HCT116 (cell line): ENCODE measurements around the gene AGPAT2. TPM values are rescaled to one million over a fixed set of nuclear protein-coding genes. Genes with fewer than 3 reads are reported as not detected.

Experiments used
- ATAC-seq: fragments of 200-7000 bp; cut with Tn5 transposase; 2 replicates; pipeline ENCODE4 v1.9.1; 2020; ENCODE audit warnings: mild to moderate bottlenecking, moderate library complexity
- BruUV-seq: library from RNA; stranded (reverse); fragments of 400-500 nt; replicated peaks from 2 replicates; lab custom pipeline; 2021; lab: Mats Ljungman, UMichigan
- CTCF ChIA-PET: fragments of 300-600 bp; sonication (Branson Sonifier 250); formaldehyde crosslinking; loops from one replicate; lab custom pipeline; 2021; ENCODE audit warnings: antibody characterized with exemption; lab: Charles Lee
- POLR2A ChIA-PET: fragments of 300-600, 350-600 bp; sonication (Branson Sonifier 250); formaldehyde crosslinking; loops from one replicate; lab custom pipeline; 2021; ENCODE audit warnings: antibody characterized with exemption; lab: Charles Lee
- RAD21 ChIA-PET, 2 experiments: fragments of 300-600 bp; sonication (Branson Sonifier 250); formaldehyde crosslinking; loops; one replicate each; lab custom pipeline; 2023; ENCODE audit warnings: low total read pairs in 2 of 2; ENCODE audit not compliant: uncharacterized antibody in 2 of 2, unreplicated experiment in 2 of 2, low non-redundant PET in 1 of 2; lab: Charles Lee
- DNase-seq: peaks from one replicate; pipeline ENCODE4 v3.0.0-alpha.2; 2010; ENCODE audit warnings: low read depth, low spot score
- H2AFZ ChIP-seq: fragments of 200-600 bp; shearing (Covaris generic), sonication (generic); 2 replicates; pipeline ENCODE4 v1.6.1; 2017; ENCODE audit warnings: low read depth, mixed run types, mixed read lengths, antibody characterized with exemption, low read length; ENCODE audit not compliant: poor library complexity, severe bottlenecking
- H3K27ac ChIP-seq: 2 replicates; pipeline ENCODE4 v1.5.1; 2012; ENCODE audit warnings: low read depth, low read length
- H3K27me3 ChIP-seq: fragments of 200-600 bp; sonication (generic); 2 replicates; pipeline ENCODE4 v1.6.1; 2016; ENCODE audit warnings: mixed run types, low read length, mixed read lengths; ENCODE audit not compliant: insufficient read depth
- H3K36me3 ChIP-seq, 2 experiments: fragments of 200-500 bp in 1 of 2; fragments of 200-600 bp in 1 of 2; sonication (Bioruptor generic) in 1 of 2; sonication (generic) in 1 of 2; 2 replicates each; pipeline versions ENCODE4 v1.5.1 to v1.6.1; 2014 to 2016; ENCODE audit warnings: low read length in 2 of 2, inconsistent platforms in 1 of 2, mixed read lengths in 1 of 2, mixed run types in 1 of 2; ENCODE audit not compliant: insufficient read depth in 2 of 2, control insufficient read depth in 1 of 2
- H3K4me1 ChIP-seq, 2 experiments: fragments of 200-600 bp in 1 of 2; sonication (generic) in 1 of 2; 2 replicates each; pipeline versions ENCODE4 v1.5.1 to v1.6.1; 2012 to 2017; ENCODE audit warnings: low read length in 2 of 2, inconsistent platforms in 1 of 2, mild to moderate bottlenecking in 1 of 2, mixed read lengths in 1 of 2, mixed run types in 1 of 2, moderate library complexity in 1 of 2; ENCODE audit not compliant: insufficient read depth in 2 of 2, control insufficient read depth in 1 of 2
- H3K4me2 ChIP-seq: fragments of 200-600 bp; sonication (generic); 2 replicates; pipeline ENCODE4 v1.6.1; 2017; ENCODE audit warnings: mixed run types, low read length, mixed read lengths
- H3K4me3 ChIP-seq, 2 experiments: fragments of 200-600 bp in 1 of 2; sonication (generic) in 1 of 2; replicated peaks in 1 of 2; 2 replicates each; pipeline ENCODE4 v1.5.1; 2011 to 2016; ENCODE audit warnings: low read length in 2 of 2, control low read depth in 1 of 2, low read depth in 1 of 2, mild to moderate bottlenecking in 1 of 2, mixed read lengths in 1 of 2, mixed run types in 1 of 2
- H3K79me2 ChIP-seq: fragments of 200-600 bp; sonication (generic); 2 replicates; pipeline ENCODE4 v1.6.1; 2017; ENCODE audit warnings: mild to moderate bottlenecking, mixed run types, low read length, moderate library complexity, mixed read lengths; ENCODE audit not compliant: insufficient read depth
- H3K9ac ChIP-seq: fragments of 200-600 bp; sonication (generic); 2 replicates; pipeline ENCODE4 v1.6.1; 2016; ENCODE audit warnings: low read length, mixed read lengths
- H3K9me2 ChIP-seq: fragments of 200-600 bp; sonication (generic), shearing (Covaris generic); 2 replicates; pipeline ENCODE4 v1.6.1; 2017; ENCODE audit warnings: mixed run types, mild to moderate bottlenecking, moderate library complexity; ENCODE audit not compliant: insufficient read depth
- H3K9me3 ChIP-seq, 2 experiments: fragments of 200-500 bp in 1 of 2; fragments of 200-600 bp in 1 of 2; sonication (Bioruptor generic) in 1 of 2; sonication (generic) in 1 of 2; 2 replicates each; pipeline ENCODE4 v1.6.1; 2014 to 2017; ENCODE audit warnings: low read length in 2 of 2, mixed read lengths in 2 of 2, inconsistent platforms in 1 of 2, low read depth in 1 of 2, mild to moderate bottlenecking in 1 of 2, mixed run types in 1 of 2, moderate library complexity in 1 of 2; ENCODE audit not compliant: control insufficient read depth in 1 of 2, insufficient read depth in 1 of 2
- H4K20me1 ChIP-seq: fragments of 200-600 bp; sonication (generic), shearing (Covaris generic); 2 replicates; pipeline ENCODE4 v1.6.1; 2017; ENCODE audit warnings: mixed run types, mild to moderate bottlenecking, moderate library complexity; ENCODE audit not compliant: insufficient read depth
- CBX3 ChIP-seq: IDR thresholded peaks from 2 replicates; pipeline ENCODE4 v1.6.1; 2012; ENCODE audit warnings: low read depth
- CEBPB ChIP-seq: IDR thresholded peaks from 2 replicates; pipeline ENCODE4 v1.6.1; 2012; ENCODE audit warnings: low read depth
- EGR1 ChIP-seq: IDR thresholded peaks from 2 replicates; pipeline ENCODE4 v1.6.1; 2012; ENCODE audit warnings: low read depth
- ELF1 ChIP-seq: IDR thresholded peaks from 2 replicates; pipeline ENCODE4 v1.6.1; 2012; ENCODE audit warnings: low read depth, borderline replicate concordance
- EZH2 ChIP-seq: fragments of 200-600 bp; sonication (generic); IDR thresholded peaks from 2 replicates; pipeline ENCODE4 v1.6.1; 2017; ENCODE audit warnings: antibody characterized with exemption, mixed run types
- POLR2A ChIP-seq: IDR thresholded peaks from 2 replicates; pipeline ENCODE4 v1.7.0; 2011; ENCODE audit warnings: borderline replicate concordance; ENCODE audit not compliant: insufficient read depth, insufficient read length; ENCODE audit errors: extremely low read depth
- POLR2AphosphoS5 ChIP-seq: IDR thresholded peaks from 2 replicates; pipeline ENCODE4 v1.6.1; 2011; ENCODE audit warnings: mild to moderate bottlenecking, low read depth, low read length, moderate library complexity
- SIN3A ChIP-seq: IDR thresholded peaks from 2 replicates; pipeline ENCODE4 v1.6.1; 2012; ENCODE audit warnings: low read depth
- YY1 ChIP-seq: IDR thresholded peaks from 2 replicates; pipeline ENCODE4 v1.6.1; 2011; ENCODE audit warnings: low read length, low read depth, moderate library complexity, mild to moderate bottlenecking; ENCODE audit not compliant: insufficient replicate concordance; ENCODE audit errors: extremely low read depth
- ZFX ChIP-seq: fragments of 450-650 bp; IDR thresholded peaks from 2 replicates; pipeline ENCODE4 v1.6.1; 2017
- ZNF274 ChIP-seq: fragments of 200-500 bp; sonication (Bioruptor generic); IDR thresholded peaks from 2 replicates; pipeline ENCODE4 v1.6.1; 2014; ENCODE audit warnings: mild to moderate bottlenecking, low read depth, low read length, inconsistent platforms
- intact Hi-C: fragments of 100-400 bp; cut with micrococcal nuclease; formaldehyde crosslinking; loops from 2 replicates; pipeline ENCODE4 v1.10.0; 2022
- total RNA-seq: library from RNA; stranded (reverse); gene quantifications from one replicate; pipeline ENCODE4 v1.2.1, GENCODE V29; 2021; ENCODE audit not compliant: unreplicated experiment
- TF ChIP-seq, protein P1 (sequence below), 3 experiments: fragments of 200-600 bp in 1 of 3; sonication (generic) in 1 of 3; IDR thresholded peaks in 2 of 3; conservative IDR thresholded peaks in 1 of 3; 2 replicates each; pipeline ENCODE4 v1.5.1; 2012 to 2017; ENCODE audit warnings: low read depth in 2 of 3, low read length in 2 of 3, antibody characterized with exemption in 1 of 3, borderline replicate concordance in 1 of 3, control low read depth in 1 of 3, mild to moderate bottlenecking in 1 of 3, mixed read lengths in 1 of 3, mixed run types in 1 of 3, moderate library complexity in 1 of 3; ENCODE audit not compliant: insufficient read depth in 1 of 3
- TF ChIP-seq, protein P2 (sequence below): IDR thresholded peaks from 2 replicates; pipeline ENCODE4 v1.6.1; 2012

AGPAT2 gene
- total RNA-seq, 1 experiment from 2014 or later: 86.0 TPM

- H3K9me3 ChIP-seq: no peaks in the 10 kb centered on the region
- no peak for ATAC-seq
- no peak for TF ChIP-seq YY1
- no peak for TF ChIP-seq CEBPB
- no peak for TF ChIP-seq EZH2
- peak overlapping the region; percentile 92 for H3K27ac ChIP-seq
- no peaks in the 10 kb centered on the region for H3K9me2 ChIP-seq
- H3K4me2 ChIP-seq: peak overlapping the region; percentile 98
- H3K36me3 ChIP-seq: no peaks in the 10 kb centered on the region
- intact Hi-C loops: no loop called here
- POLR2A ChIA-PET: no interaction called here
- H4K20me1 ChIP-seq: no peaks in the 10 kb centered on the region
- H3K27me3 ChIP-seq: no peaks in the 10 kb centered on the region
- no TSS peak for BruUV-seq
- no peaks in the 10 kb centered on the region for H3K79me2 ChIP-seq
- no peak overlapping the region for H2AFZ ChIP-seq
- H3K9ac ChIP-seq: peak overlapping the region; percentile 74; the same call in 1 of the 2 replicates
- CTCF ChIA-PET: no interaction called here
- no peak overlapping the region for H3K4me3 ChIP-seq
- peaks cover 61 to 83% of the 10 kb centered on the region in 2 experiments for H3K4me1 ChIP-seq
- RAD21 ChIA-PET: no interaction called here
- DNase-seq: no peak
These were observed 5.2 kb upstream of the AGPAT2 start for GRCh38 chr9:136692185-136693134.

GRCh38 chr9:136691316-136692184, 4.3 kb upstream of the AGPAT2 start:
- no peaks in the 10 kb centered on the region for H3K9me2 ChIP-seq
- no peak overlapping the region for H2AFZ ChIP-seq
- H3K36me3 ChIP-seq: no peaks in the 10 kb centered on the region
- H3K4me3 ChIP-seq: no peak overlapping the region
- no peak overlapping the region for H3K9ac ChIP-seq
- H3K4me1 ChIP-seq: peaks cover 59 to 77% of the 10 kb centered on the region in 2 experiments
- DNase-seq (no peak), ATAC-seq (no peak)
- RAD21 ChIA-PET: no interaction called here
- H4K20me1 ChIP-seq: no peaks in the 10 kb centered on the region
- no peaks in the 10 kb centered on the region for H3K9me3 ChIP-seq
- CTCF ChIA-PET: no interaction called here
- peaks cover 3% of the 10 kb centered on the region for H3K79me2 ChIP-seq
- BruUV-seq: no TSS peak
- no peak overlapping the region; the same call in 1 of the 2 replicates for H3K27ac ChIP-seq
- intact Hi-C loops: no loop called here
- H3K4me2 ChIP-seq: peak overlapping the region; percentile 33; the same call in 1 of the 2 replicates
- POLR2A ChIA-PET: no interaction called here
- H3K27me3 ChIP-seq: no peaks in the 10 kb centered on the region
- TF ChIP-seq POLR2A (no peak), EZH2 (no peak), SIN3A (no peak), ELF1 (no peak), POLR2AphosphoS5 (no peak), CBX3 (no peak), EGR1 (no peak), ZFX (no peak), ZNF274 (no peak)
- TF ChIP-seq, protein P1, sequence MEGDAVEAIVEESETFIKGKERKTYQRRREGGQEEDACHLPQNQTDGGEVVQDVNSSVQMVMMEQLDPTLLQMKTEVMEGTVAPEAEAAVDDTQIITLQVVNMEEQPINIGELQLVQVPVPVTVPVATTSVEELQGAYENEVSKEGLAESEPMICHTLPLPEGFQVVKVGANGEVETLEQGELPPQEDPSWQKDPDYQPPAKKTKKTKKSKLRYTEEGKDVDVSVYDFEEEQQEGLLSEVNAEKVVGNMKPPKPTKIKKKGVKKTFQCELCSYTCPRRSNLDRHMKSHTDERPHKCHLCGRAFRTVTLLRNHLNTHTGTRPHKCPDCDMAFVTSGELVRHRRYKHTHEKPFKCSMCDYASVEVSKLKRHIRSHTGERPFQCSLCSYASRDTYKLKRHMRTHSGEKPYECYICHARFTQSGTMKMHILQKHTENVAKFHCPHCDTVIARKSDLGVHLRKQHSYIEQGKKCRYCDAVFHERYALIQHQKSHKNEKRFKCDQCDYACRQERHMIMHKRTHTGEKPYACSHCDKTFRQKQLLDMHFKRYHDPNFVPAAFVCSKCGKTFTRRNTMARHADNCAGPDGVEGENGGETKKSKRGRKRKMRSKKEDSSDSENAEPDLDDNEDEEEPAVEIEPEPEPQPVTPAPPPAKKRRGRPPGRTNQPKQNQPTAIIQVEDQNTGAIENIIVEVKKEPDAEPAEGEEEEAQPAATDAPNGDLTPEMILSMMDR (IDR thresholded peaks at IDR 0.05 in 2 of 3, conservative IDR thresholded peaks at IDR 0.05 in 1 of 3; ENCODE audit: borderline replicate concordance in 1 of 3, insufficient read depth in 1 of 3, low read depth in 2 of 3, low read length in 2 of 3): no peak
- TF ChIP-seq, protein P2, sequence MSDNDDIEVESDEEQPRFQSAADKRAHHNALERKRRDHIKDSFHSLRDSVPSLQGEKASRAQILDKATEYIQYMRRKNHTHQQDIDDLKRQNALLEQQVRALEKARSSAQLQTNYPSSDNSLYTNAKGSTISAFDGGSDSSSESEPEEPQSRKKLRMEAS: no peak
